ENCODE data around the gene HTATIP2.

The HTATIP2 gene

DNA sequence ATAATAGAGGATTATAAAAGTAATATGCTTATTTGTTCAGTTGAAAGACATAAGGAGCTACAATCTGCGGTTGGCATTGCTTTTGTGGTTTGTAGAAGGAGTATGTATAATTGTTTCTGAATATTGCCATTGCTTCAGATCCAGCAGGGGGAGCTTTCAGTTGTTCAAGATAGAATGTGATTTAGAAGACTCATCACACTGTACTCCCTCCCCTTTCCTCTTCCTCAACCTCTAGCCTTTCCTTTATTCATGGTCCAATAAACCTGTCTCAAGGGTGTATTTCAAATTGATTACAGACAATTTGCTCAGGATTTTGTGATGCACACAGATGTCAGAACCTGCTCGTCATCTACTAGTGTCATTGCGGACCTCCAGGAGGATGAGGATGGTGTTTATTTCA, 33.8 kb downstream of the HTATIP2 start:
- H3K36me3 ChIP-seq (ENCODE audit: control insufficient read depth in 1 of 2, insufficient read depth in 2 of 2, low read length in 2 of 2), result peaks cover 3 to 18% of the 10 kb centered on the region in 2 donors
- no peak overlapping the region for H3K4me3 ChIP-seq (ENCODE audit: low read depth in 1 of 2, low read length in 2 of 2)
- H3K27me3 ChIP-seq (ENCODE audit: control insufficient read depth in 1 of 2, insufficient read depth in 2 of 2, low read length in 2 of 2), result no peaks in the 10 kb centered on the region
- H3K27ac ChIP-seq (ENCODE audit: low read depth, low read length), result no peak overlapping the region
- no peaks in the 10 kb centered on the region for H3K4me1 ChIP-seq (ENCODE audit: control insufficient read depth in 1 of 2, insufficient read depth in 2 of 2, low read length in 2 of 2)
- H3K9ac ChIP-seq (ENCODE audit: low read depth in 1 of 2, low read length in 2 of 2), result no peak overlapping the region
- no peaks in the 10 kb centered on the region for H3K9me3 ChIP-seq (ENCODE audit: control insufficient read depth in 1 of 2, low read length in 2 of 2)

DNA sequence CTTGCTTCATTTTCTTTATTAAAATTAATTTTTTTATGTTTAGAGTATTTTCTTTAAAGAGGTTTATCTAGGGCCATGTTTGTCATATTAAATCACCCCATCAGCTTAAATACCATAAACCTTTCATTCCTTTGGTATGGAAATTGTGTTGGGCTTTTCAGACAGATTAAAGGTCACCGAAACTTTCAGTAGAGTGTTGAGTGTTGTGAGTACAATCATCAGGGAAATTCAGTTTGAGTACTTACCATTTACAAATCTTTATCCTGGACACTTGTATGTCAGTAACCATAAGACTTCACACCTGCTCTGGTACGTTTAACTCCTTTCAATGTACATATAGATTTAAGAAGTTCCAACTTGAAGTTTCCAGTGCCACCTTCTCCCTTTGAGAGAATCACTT, 36.0 kb downstream of the HTATIP2 start:
- H3K27ac ChIP-seq (ENCODE audit: low read depth, low read length), result no peak overlapping the region
- no peaks in the 10 kb centered on the region for H3K4me1 ChIP-seq (ENCODE audit: control insufficient read depth in 1 of 2, insufficient read depth in 2 of 2, low read length in 2 of 2)
- H3K27me3 ChIP-seq (ENCODE audit: control insufficient read depth in 1 of 2, insufficient read depth in 2 of 2, low read length in 2 of 2), result no peaks in the 10 kb centered on the region
- H3K9me3 ChIP-seq (ENCODE audit: control insufficient read depth in 1 of 2, low read length in 2 of 2), result no peaks in the 10 kb centered on the region
- H3K4me3 ChIP-seq (ENCODE audit: low read depth in 1 of 2, low read length in 2 of 2), result no peak overlapping the region
- H3K9ac ChIP-seq (ENCODE audit: low read depth in 1 of 2, low read length in 2 of 2), result no peak overlapping the region
- H3K36me3 ChIP-seq (ENCODE audit: control insufficient read depth in 1 of 2, insufficient read depth in 2 of 2, low read length in 2 of 2), result peaks cover 3 to 12% of the 10 kb centered on the region in 2 donors

DNA sequence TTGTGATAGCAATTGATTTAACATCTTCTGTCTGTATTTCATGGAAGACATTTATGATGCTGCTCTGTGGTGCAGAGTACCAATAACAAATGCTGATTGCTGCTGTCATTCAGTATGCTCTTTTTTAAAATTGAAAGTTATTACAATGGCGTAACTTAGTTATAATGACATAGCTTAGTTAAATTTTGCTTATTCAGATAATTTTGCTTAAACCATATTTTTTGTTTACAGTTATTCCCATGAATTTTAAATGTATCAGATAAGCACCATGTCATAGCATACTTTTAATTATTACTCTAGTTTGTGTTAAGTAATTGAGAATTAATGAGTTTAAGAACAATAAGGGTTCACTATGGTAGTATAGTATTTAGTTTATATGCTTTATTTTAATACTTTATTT, 39.5 kb downstream of the HTATIP2 start:
- Histone ChIP-seq H3K36me3 (ENCODE audit: control insufficient read depth in 1 of 2, insufficient read depth in 2 of 2, low read length in 2 of 2) (peaks cover 3 to 21% of the 10 kb centered on the region in 2 donors), H3K9ac (ENCODE audit: low read depth in 1 of 2, low read length in 2 of 2) (no peak overlapping the region), H3K27me3 (ENCODE audit: control insufficient read depth in 1 of 2, insufficient read depth in 2 of 2, low read length in 2 of 2) (no peaks in the 10 kb centered on the region), H3K4me3 (ENCODE audit: low read depth in 1 of 2, low read length in 2 of 2) (no peak overlapping the region), H3K4me1 (ENCODE audit: control insufficient read depth in 1 of 2, insufficient read depth in 2 of 2, low read length in 2 of 2) (no peaks in the 10 kb centered on the region), H3K9me3 (ENCODE audit: control insufficient read depth in 1 of 2, low read length in 2 of 2) (no peaks in the 10 kb centered on the region), H3K27ac (ENCODE audit: low read depth, low read length) (no peak overlapping the region)

DNA sequence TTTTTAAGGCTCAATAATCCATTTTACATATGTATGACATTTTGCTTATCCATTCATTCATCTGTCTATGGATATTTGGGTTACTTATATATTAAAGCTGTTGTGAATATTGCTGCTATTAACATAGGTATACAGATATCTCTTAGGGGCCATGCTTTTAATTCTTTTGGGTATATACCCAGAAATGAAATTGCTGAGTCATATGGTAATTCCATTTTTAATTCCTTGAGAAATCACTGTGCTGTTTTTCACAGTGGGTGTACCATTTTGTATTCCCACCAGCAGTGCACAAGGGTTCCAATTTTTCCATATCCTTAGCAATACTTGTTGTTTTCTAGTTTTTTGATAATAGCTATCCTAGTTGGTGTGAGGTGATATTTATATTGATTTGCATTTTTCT, 43.0 kb downstream of the HTATIP2 start:
- Histone ChIP-seq H3K4me1 (ENCODE audit: control insufficient read depth in 1 of 2, insufficient read depth in 2 of 2, low read length in 2 of 2) (no peaks in the 10 kb centered on the region), H3K27me3 (ENCODE audit: control insufficient read depth in 1 of 2, insufficient read depth in 2 of 2, low read length in 2 of 2) (no peaks in the 10 kb centered on the region), H3K36me3 (ENCODE audit: control insufficient read depth in 1 of 2, insufficient read depth in 2 of 2, low read length in 2 of 2) (peaks cover 0 to 23% of the 10 kb centered on the region in 2 donors), H3K9me3 (ENCODE audit: control insufficient read depth in 1 of 2, low read length in 2 of 2) (no peaks in the 10 kb centered on the region), H3K4me3 (ENCODE audit: low read depth in 1 of 2, low read length in 2 of 2) (no peak overlapping the region), H3K9ac (ENCODE audit: low read depth in 1 of 2, low read length in 2 of 2) (no peak overlapping the region), H3K27ac (ENCODE audit: low read depth, low read length) (no peak overlapping the region)

DNA sequence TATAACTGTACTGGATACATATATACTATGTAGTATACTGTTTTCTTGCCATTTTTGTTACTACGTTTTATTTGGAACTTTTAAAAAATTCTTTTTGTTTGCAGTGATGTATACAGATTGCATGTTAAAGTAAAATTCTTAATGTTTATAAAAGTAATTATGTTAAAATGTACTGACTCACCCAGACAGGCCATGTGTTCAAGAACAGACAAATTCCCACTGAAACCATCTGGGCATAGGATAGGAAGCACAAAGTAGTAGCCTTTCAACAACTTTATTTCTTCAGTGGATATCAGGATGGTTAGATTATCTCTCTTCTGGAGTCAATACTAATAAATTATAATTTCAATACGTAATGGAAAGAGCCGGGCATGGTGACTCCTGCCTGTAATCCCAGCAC, 43.8 kb downstream of the HTATIP2 start:
- H3K9me3 ChIP-seq (ENCODE audit: control insufficient read depth in 1 of 2, low read length in 2 of 2), result no peaks in the 10 kb centered on the region
- H3K9ac ChIP-seq (ENCODE audit: low read depth in 1 of 2, low read length in 2 of 2), result no peak overlapping the region
- no peak overlapping the region for H3K4me3 ChIP-seq (ENCODE audit: low read depth in 1 of 2, low read length in 2 of 2)
- H3K36me3 ChIP-seq (ENCODE audit: control insufficient read depth in 1 of 2, insufficient read depth in 2 of 2, low read length in 2 of 2), result peaks cover 0 to 23% of the 10 kb centered on the region in 2 donors
- H3K27me3 ChIP-seq (ENCODE audit: control insufficient read depth in 1 of 2, insufficient read depth in 2 of 2, low read length in 2 of 2), result no peaks in the 10 kb centered on the region
- no peaks in the 10 kb centered on the region for H3K4me1 ChIP-seq (ENCODE audit: control insufficient read depth in 1 of 2, insufficient read depth in 2 of 2, low read length in 2 of 2)
- no peak overlapping the region for H3K27ac ChIP-seq (ENCODE audit: low read depth, low read length)

DNA sequence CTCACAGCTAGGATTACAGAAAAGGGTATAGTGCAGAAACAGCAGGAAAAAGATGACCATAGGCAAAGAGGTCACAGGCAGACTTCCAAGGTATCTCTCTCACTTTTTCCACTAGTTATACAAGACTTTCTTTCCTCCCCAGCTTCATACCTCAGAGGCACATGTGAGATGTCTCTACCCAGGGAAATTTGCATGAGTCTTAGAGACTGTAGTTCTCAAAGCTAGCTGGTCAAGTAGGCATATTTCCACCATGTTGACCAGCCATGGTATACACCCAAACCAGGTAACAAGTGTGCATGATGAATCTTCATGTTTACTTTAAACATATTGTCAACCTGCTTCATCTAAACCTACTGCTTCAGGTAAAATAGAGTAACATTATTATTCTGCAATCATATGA, 51.9 kb downstream of the HTATIP2 start:
- Histone ChIP-seq H3K36me3 (ENCODE audit: control insufficient read depth in 1 of 2, insufficient read depth in 2 of 2, low read length in 2 of 2) (peaks cover 7 to 16% of the 10 kb centered on the region in 2 donors), H3K27ac (ENCODE audit: low read depth, low read length) (no peak overlapping the region), H3K4me1 (ENCODE audit: control insufficient read depth in 1 of 2, insufficient read depth in 2 of 2, low read length in 2 of 2) (no peaks in the 10 kb centered on the region), H3K9ac (ENCODE audit: low read depth in 1 of 2, low read length in 2 of 2) (no peak overlapping the region), H3K27me3 (ENCODE audit: control insufficient read depth in 1 of 2, insufficient read depth in 2 of 2, low read length in 2 of 2) (no peaks in the 10 kb centered on the region), H3K4me3 (ENCODE audit: low read depth in 1 of 2, low read length in 2 of 2) (no peak overlapping the region), H3K9me3 (ENCODE audit: control insufficient read depth in 1 of 2, low read length in 2 of 2) (no peaks in the 10 kb centered on the region)

DNA sequence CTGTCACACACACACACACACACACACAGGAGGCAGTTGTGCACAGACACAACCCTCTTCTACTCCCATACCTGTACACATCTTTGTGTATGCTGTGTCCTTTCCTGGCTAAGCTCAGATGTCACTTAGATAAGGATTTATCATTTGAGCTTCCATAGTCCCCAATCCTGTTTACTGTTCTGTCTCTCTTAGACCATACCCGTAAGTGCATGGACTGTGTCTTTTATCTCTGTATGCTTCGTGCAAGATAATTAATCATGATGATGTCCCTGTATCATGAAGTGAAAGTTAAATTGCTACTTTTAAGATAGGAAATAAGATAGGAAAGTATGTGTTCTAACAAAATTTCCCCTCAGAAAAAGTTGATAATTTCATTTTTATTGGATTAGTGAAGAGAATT, 54.3 kb downstream of the HTATIP2 start:
- Histone ChIP-seq H3K27me3 (ENCODE audit: control insufficient read depth in 1 of 2, insufficient read depth in 2 of 2, low read length in 2 of 2) (no peaks in the 10 kb centered on the region), H3K36me3 (ENCODE audit: control insufficient read depth in 1 of 2, insufficient read depth in 2 of 2, low read length in 2 of 2) (peaks cover 15 to 23% of the 10 kb centered on the region in 2 donors), H3K27ac (ENCODE audit: low read depth, low read length) (no peak overlapping the region), H3K4me3 (ENCODE audit: low read depth in 1 of 2, low read length in 2 of 2) (no peak overlapping the region), H3K4me1 (ENCODE audit: control insufficient read depth in 1 of 2, insufficient read depth in 2 of 2, low read length in 2 of 2) (no peaks in the 10 kb centered on the region), H3K9me3 (ENCODE audit: control insufficient read depth in 1 of 2, low read length in 2 of 2) (no peaks in the 10 kb centered on the region), H3K9ac (ENCODE audit: low read depth in 1 of 2, low read length in 2 of 2) (no peak overlapping the region)

DNA sequence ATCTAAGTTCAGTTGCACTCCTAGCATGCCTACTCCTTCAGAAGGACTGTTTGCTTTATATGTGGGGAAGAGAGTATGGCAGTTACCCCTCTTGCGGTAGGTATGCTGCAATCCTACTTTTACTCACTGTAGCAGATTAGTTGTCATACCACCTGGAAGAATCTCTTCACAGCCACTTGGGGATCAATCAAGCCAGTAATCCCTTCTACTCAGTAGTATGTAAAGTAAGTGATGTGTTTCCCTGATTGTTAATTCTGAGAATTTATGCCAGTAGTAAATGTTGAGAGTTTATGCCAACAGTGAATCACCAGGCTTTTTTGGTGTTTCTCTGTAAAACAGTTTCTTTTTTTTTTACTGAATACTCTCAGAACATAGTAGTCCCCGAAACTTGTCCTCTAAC, 58.4 kb downstream of the HTATIP2 start:
- Histone ChIP-seq H3K9me3 (ENCODE audit: control insufficient read depth in 1 of 2, low read length in 2 of 2) (no peaks in the 10 kb centered on the region), H3K27ac (ENCODE audit: low read depth, low read length) (no peak overlapping the region), H3K4me3 (ENCODE audit: low read depth in 1 of 2, low read length in 2 of 2) (no peak overlapping the region), H3K36me3 (ENCODE audit: control insufficient read depth in 1 of 2, insufficient read depth in 2 of 2, low read length in 2 of 2) (peaks cover 10 to 17% of the 10 kb centered on the region in 2 donors), H3K4me1 (ENCODE audit: control insufficient read depth in 1 of 2, insufficient read depth in 2 of 2, low read length in 2 of 2) (no peaks in the 10 kb centered on the region), H3K9ac (ENCODE audit: low read depth in 1 of 2, low read length in 2 of 2) (no peak overlapping the region), H3K27me3 (ENCODE audit: control insufficient read depth in 1 of 2, insufficient read depth in 2 of 2, low read length in 2 of 2) (no peaks in the 10 kb centered on the region)

DNA sequence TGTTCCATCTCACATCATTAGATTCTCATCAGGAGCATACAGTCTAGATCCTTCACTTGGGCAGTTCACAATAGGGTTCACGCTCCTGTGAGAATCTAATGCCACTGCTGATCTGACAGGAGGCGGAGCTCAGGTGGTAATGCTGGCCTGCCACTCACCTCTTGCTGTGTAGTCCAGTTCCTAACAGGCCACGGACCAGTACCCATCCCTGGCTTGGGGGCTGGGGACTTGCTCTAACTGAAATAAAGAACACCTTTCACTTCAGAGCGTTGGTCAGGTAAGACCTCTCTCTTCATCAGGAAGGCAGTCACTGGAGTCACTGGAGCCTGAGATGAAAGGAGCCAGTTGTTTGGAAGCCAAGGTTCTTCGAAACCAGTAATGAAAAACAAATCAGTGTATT, 65.7 kb downstream of the HTATIP2 start:
- Histone ChIP-seq H3K9me3 (ENCODE audit: control insufficient read depth in 1 of 2, low read length in 2 of 2) (no peaks in the 10 kb centered on the region), H3K4me3 (ENCODE audit: low read depth in 1 of 2, low read length in 2 of 2) (no peak overlapping the region), H3K4me1 (ENCODE audit: control insufficient read depth in 1 of 2, insufficient read depth in 2 of 2, low read length in 2 of 2) (no peaks in the 10 kb centered on the region), H3K27ac (ENCODE audit: low read depth, low read length) (no peak overlapping the region), H3K9ac (ENCODE audit: low read depth in 1 of 2, low read length in 2 of 2) (no peak overlapping the region), H3K36me3 (ENCODE audit: control insufficient read depth in 1 of 2, insufficient read depth in 2 of 2, low read length in 2 of 2) (peaks cover 0 to 15% of the 10 kb centered on the region in 2 donors), H3K27me3 (ENCODE audit: control insufficient read depth in 1 of 2, insufficient read depth in 2 of 2, low read length in 2 of 2) (no peaks in the 10 kb centered on the region)
